ENCODE results near the gene TIAM2.

DNA sequence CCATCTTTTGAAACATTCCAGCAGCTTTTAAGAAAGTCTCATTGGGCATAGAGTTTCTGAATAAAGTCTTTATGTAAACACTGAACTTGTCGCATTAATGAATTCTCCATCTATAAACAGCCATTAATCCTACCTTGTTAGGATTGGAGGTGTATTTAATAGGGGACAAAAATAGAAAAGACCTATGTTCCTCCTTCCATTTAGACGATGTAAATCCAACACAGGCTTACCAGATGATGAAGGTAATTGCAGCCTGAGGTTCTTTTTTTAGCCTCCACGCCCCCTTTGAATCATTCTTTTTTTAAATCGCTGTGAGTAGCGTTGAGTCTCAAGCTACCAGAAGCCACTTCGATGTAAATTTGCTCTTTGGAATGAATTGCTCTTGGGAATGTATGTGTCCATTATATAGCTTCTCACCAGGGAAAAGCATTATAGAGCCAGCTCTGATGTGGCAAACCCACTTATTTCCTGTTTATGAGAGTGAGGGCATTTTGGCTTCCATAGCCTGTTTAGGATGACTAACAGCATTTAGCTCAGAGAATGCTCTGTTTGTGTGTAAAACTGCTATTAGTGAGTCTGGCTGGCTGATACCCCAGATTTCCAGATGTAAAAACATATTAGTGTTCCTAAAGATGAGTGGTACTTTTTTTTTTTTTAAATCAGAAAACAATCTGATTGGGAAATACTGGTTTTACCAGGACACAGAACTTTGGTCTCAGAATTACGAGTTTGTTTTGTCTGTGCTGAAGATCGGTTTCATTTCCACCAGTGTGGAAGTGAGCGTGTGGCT is 193.8 kb downstream of the TIAM2 start:
- TF ChIP-seq POLR2A (IDR thresholded peaks at IDR 0.05) (no peak), CTCF (IDR thresholded peaks at IDR 0.05) (no peak)
